HepG2 (cell line): Measurements from ENCODE around the gene ARID1A. TPM values are rescaled to one million over a fixed set of nuclear protein-coding genes. Genes with fewer than 3 reads are reported as not detected.

Source experiments
- AHR ChIP-seq: IDR thresholded peaks from 2 replicates; pipeline ENCODE4 v1.6.1; 2018; ENCODE audit warnings: missing genetic modification reagents, missing compliant biosample characterization
- FOXA3 ChIP-seq: IDR thresholded peaks from 2 replicates; pipeline ENCODE4 v1.6.1; 2016; ENCODE audit warnings: missing genetic modification reagents, missing compliant biosample characterization
- HNF4G ChIP-seq, 2 experiments: sonication (generic) in 1 of 2; formaldehyde crosslinking in 1 of 2; IDR thresholded peaks; 2 replicates each; pipeline versions ENCODE4 v1.4.0 to v1.6.1; 2011 to 2020; ENCODE audit warnings: borderline replicate concordance in 2 of 2, low read depth in 2 of 2, mild to moderate bottlenecking in 2 of 2, low read length in 1 of 2, missing genetic modification reagents in 1 of 2, moderate library complexity in 1 of 2
- JUNB ChIP-seq: sonication (generic); formaldehyde crosslinking; IDR thresholded peaks from 2 replicates; pipeline ENCODE4 v1.8.0; 2022; ENCODE audit warnings: missing genetic modification reagents, mild to moderate bottlenecking, borderline replicate concordance
- KDM4B ChIP-seq: sonication (generic); formaldehyde crosslinking; IDR thresholded peaks from 2 replicates; pipeline ENCODE4 v1.4.0; 2020; ENCODE audit warnings: missing genetic modification reagents
- MAFF ChIP-seq: IDR thresholded peaks from 2 replicates; pipeline ENCODE4 v1.6.1; 2011; ENCODE audit warnings: low read depth, low read length, improper control_type of control experiment
- MXD4 ChIP-seq: IDR thresholded peaks from 2 replicates; pipeline ENCODE4 v1.6.1; 2016; ENCODE audit warnings: mild to moderate bottlenecking, missing biosample characterization, missing genetic modification reagents
- SALL1 ChIP-seq: sonication (generic); formaldehyde crosslinking; IDR thresholded peaks from 2 replicates; pipeline ENCODE4 v1.8.0; 2022; ENCODE audit warnings: mild to moderate bottlenecking, missing genetic modification reagents
- STAT5B ChIP-seq: sonication (generic); formaldehyde crosslinking; IDR thresholded peaks from 2 replicates; pipeline ENCODE4 v1.4.0; 2020; ENCODE audit warnings: missing genetic modification reagents
- SYNCRIP ChIP-seq: fragments of 200-400 bp; formaldehyde crosslinking; IDR thresholded peaks from 2 replicates; pipeline ENCODE4 v1.6.1; 2018; ENCODE audit warnings: mild to moderate bottlenecking, low read depth, low read length; ENCODE audit not compliant: insufficient read depth
- ZFP82 ChIP-seq: sonication (generic); formaldehyde crosslinking; IDR thresholded peaks from 2 replicates; pipeline ENCODE4 v1.5.1; 2020; ENCODE audit warnings: mild to moderate bottlenecking, missing genetic modification reagents, borderline replicate concordance
- ZNF264 ChIP-seq: sonication (generic); formaldehyde crosslinking; IDR thresholded peaks from 2 replicates; pipeline ENCODE4 v1.4.0; 2020; ENCODE audit warnings: missing genetic modification reagents
- ZSCAN12 ChIP-seq: sonication (generic); formaldehyde crosslinking; IDR thresholded peaks from 2 replicates; pipeline ENCODE4 v1.9.0; 2021; ENCODE audit warnings: mild to moderate bottlenecking, missing genetic modification reagents
- polyA plus RNA-seq, 8 experiments: library from polyadenylated mRNA; depleted of rRNA in 3 of 8; stranded (reverse) in 7 of 8; unstranded in 1 of 8; fragments of >200 nt; fragmentation: Illumina TruSeq in 4 of 8; extraction: Trizol in 4 of 8; gene quantifications; 2 replicates each; pipeline versions ENCODE4 v1.2.1 to v1.2.3, GENCODE V29; 2011 to 2016; ENCODE audit warnings: low read depth in 4 of 8, missing spikeins in 1 of 8, mixed read lengths in 1 of 8; ENCODE audit not compliant: insufficient read depth in 1 of 8
- total RNA-seq, 5 experiments: library from RNA; depleted of rRNA; stranded (reverse); fragments of >200 nt; fragmentation: Illumina TruSeq; extraction: Trizol; gene quantifications; 2 replicates each; pipeline ENCODE4 v1.2.3, GENCODE V29; 2016; ENCODE audit warnings: low read depth in 1 of 5
- TF ChIP-seq, protein P1 (sequence below): sonication (generic); formaldehyde crosslinking; IDR thresholded peaks from 2 replicates; pipeline ENCODE4 v1.5.1; 2020; ENCODE audit warnings: mild to moderate bottlenecking, missing genetic modification reagents, borderline replicate concordance
- TF ChIP-seq, protein P2 (sequence below): sonication (generic); formaldehyde crosslinking; IDR thresholded peaks from 2 replicates; pipeline ENCODE4 v1.5.1; 2020; ENCODE audit warnings: mild to moderate bottlenecking, missing genetic modification reagents
- TF ChIP-seq, protein P3 (sequence below): sonication (generic); formaldehyde crosslinking; IDR thresholded peaks from 2 replicates; pipeline ENCODE4 v1.4.0; 2020; ENCODE audit warnings: missing genetic modification reagents, low read depth, mild to moderate bottlenecking, borderline replicate concordance
- TF ChIP-seq, protein P4 (sequence below), 2 experiments: sonication (generic) in 1 of 2; formaldehyde crosslinking in 1 of 2; IDR thresholded peaks; 2 replicates each; pipeline versions ENCODE4 v1.5.1 to v1.6.1; 2011 to 2020; ENCODE audit warnings: borderline replicate concordance in 1 of 2, low read depth in 1 of 2, low read length in 1 of 2, mild to moderate bottlenecking in 1 of 2, missing genetic modification reagents in 1 of 2, moderate library complexity in 1 of 2

The ARID1A gene
- total and polyA plus RNA-seq, 2 of the 13 experiments (the other 11 are each of a cell fraction or from before 2014, with no cell fraction given), result 11.9 to 15.9 TPM

DNA sequence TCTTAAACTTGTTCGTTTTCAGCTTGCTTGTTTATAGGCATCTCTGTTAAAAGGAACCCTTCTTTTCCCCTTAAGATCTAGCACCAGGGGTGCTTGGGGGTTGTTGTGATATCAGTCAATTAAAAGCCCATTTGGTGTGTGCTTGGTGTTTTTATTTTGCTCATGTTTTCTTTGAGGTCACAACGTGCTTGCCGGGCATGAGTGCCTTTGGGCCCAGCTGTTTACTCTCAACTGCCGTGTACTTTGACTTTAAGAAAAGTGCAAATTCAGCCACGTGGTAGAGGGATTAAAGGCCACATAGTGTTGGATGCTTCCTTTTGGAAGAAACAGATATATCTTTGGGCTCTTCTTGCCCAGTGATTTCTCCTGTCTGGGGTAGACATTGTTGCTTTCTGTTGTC, 10.5 kb downstream of the ARID1A start (continued):
- TF ChIP-seq, protein P1, sequence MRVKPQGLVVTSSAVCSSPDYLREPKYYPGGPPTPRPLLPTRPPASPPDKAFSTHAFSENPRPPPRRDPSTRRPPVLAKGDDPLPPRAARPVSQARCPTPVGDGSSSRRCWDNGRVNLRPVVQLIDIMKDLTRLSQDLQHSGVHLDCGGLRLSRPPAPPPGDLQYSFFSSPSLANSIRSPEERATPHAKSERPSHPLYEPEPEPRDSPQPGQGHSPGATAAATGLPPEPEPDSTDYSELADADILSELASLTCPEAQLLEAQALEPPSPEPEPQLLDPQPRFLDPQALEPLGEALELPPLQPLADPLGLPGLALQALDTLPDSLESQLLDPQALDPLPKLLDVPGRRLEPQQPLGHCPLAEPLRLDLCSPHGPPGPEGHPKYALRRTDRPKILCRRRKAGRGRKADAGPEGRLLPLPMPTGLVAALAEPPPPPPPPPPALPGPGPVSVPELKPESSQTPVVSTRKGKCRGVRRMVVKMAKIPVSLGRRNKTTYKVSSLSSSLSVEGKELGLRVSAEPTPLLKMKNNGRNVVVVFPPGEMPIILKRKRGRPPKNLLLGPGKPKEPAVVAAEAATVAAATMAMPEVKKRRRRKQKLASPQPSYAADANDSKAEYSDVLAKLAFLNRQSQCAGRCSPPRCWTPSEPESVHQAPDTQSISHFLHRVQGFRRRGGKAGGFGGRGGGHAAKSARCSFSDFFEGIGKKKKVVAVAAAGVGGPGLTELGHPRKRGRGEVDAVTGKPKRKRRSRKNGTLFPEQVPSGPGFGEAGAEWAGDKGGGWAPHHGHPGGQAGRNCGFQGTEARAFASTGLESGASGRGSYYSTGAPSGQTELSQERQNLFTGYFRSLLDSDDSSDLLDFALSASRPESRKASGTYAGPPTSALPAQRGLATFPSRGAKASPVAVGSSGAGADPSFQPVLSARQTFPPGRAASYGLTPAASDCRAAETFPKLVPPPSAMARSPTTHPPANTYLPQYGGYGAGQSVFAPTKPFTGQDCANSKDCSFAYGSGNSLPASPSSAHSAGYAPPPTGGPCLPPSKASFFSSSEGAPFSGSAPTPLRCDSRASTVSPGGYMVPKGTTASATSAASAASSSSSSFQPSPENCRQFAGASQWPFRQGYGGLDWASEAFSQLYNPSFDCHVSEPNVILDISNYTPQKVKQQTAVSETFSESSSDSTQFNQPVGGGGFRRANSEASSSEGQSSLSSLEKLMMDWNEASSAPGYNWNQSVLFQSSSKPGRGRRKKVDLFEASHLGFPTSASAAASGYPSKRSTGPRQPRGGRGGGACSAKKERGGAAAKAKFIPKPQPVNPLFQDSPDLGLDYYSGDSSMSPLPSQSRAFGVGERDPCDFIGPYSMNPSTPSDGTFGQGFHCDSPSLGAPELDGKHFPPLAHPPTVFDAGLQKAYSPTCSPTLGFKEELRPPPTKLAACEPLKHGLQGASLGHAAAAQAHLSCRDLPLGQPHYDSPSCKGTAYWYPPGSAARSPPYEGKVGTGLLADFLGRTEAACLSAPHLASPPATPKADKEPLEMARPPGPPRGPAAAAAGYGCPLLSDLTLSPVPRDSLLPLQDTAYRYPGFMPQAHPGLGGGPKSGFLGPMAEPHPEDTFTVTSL, result peak; percentile 70; the same call in 1 of the 2 replicates
- TF ChIP-seq MAFF, result no peak
- TF ChIP-seq, protein P2, sequence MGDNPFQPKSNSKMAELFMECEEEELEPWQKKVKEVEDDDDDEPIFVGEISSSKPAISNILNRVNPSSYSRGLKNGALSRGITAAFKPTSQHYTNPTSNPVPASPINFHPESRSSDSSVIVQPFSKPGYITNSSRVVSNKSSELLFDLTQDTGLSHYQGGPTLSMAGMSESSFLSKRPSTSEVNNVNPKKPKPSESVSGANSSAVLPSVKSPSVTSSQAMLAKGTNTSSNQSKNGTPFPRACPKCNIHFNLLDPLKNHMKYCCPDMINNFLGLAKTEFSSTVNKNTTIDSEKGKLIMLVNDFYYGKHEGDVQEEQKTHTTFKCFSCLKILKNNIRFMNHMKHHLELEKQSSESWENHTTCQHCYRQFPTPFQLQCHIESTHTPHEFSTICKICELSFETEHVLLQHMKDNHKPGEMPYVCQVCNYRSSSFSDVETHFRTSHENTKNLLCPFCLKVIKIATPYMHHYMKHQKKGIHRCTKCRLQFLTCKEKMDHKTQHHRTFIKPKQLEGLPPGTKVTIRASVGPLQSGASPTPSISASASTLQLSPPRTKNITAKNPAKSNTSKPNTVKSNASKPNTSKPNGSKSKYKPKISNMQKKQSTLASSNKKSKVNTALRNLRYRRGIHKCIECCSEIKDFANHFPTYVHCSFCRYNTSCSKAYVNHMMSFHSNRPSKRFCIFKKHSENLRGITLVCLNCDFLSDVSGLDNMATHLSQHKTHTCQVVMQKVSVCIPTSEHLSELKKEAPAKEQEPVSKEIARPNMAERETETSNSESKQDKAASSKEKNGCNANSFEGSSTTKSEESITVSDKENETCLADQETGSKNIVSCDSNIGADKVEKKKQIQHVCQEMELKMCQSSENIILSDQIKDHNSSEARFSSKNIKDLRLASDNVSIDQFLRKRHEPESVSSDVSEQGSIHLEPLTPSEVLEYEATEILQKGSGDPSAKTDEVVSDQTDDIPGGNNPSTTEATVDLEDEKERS (CRISPR knock-in tag), result peak; percentile 56; the same call in 1 of the 2 replicates
- TF ChIP-seq AHR (CRISPR knock-in tag), result no peak
- TF ChIP-seq ZNF264 (CRISPR knock-in tag), result peak; percentile 21; the same call in 1 of the 2 replicates
- TF ChIP-seq FOXA3, result peak; percentile 88
- TF ChIP-seq ZFP82, result no peak
- TF ChIP-seq, protein P3, sequence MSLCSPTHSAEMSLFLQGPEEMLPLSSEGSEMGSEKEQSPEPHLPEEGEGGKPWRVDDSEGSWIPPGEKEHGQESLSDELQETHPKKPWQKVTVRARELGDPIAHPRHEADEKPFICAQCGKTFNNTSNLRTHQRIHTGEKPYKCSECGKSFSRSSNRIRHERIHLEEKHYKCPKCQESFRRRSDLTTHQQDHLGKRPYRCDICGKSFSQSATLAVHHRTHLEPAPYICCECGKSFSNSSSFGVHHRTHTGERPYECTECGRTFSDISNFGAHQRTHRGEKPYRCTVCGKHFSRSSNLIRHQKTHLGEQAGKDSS (CRISPR knock-in tag), result no peak
- TF ChIP-seq KDM4B, result 0 out of 2 replicates have a peak, but pooled peaks have one; percentile 20
- no peak for TF ChIP-seq JUNB (CRISPR knock-in tag)
- TF ChIP-seq SALL1 (CRISPR knock-in tag), result peak; percentile 56
- TF ChIP-seq, protein P4, sequence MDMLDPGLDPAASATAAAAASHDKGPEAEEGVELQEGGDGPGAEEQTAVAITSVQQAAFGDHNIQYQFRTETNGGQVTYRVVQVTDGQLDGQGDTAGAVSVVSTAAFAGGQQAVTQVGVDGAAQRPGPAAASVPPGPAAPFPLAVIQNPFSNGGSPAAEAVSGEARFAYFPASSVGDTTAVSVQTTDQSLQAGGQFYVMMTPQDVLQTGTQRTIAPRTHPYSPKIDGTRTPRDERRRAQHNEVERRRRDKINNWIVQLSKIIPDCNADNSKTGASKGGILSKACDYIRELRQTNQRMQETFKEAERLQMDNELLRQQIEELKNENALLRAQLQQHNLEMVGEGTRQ (IDR thresholded peaks at IDR 0.05; ENCODE audit: low read depth, low read length), result peak; percentile 49; the same call in 1 of the 2 replicates
- TF ChIP-seq, protein P4 (CRISPR knock-in tag; IDR thresholded peaks at IDR 0.05; ENCODE audit: borderline replicate concordance), result peak; percentile 71; the same call in 1 of the 2 replicates
- TF ChIP-seq HNF4G (IDR thresholded peaks at IDR 0.05; ENCODE audit: borderline replicate concordance, low read depth, low read length), result peak; percentile 82
- peak; percentile 38; the same call in 1 of the 2 replicates for TF ChIP-seq HNF4G (CRISPR knock-in tag; IDR thresholded peaks at IDR 0.05; ENCODE audit: borderline replicate concordance, low read depth)
- no peak for TF ChIP-seq STAT5B (CRISPR knock-in tag)
- peak; percentile 84 for TF ChIP-seq MXD4 (CRISPR knock-in tag)
- TF ChIP-seq ZSCAN12 (CRISPR knock-in tag), result no peak
- no peak for TF ChIP-seq SYNCRIP
